Activated CD4-positive, CD25-positive, alpha-beta regulatory T cell (primary cell): ENCODE results near the gene RTL5.

Experiments used
- DNase-seq, 4 experiments: peaks; one replicate each; lab custom pipeline; 2025; lab: John Stamatoyannopoulos, UW

Gene RTL5

DNA sequence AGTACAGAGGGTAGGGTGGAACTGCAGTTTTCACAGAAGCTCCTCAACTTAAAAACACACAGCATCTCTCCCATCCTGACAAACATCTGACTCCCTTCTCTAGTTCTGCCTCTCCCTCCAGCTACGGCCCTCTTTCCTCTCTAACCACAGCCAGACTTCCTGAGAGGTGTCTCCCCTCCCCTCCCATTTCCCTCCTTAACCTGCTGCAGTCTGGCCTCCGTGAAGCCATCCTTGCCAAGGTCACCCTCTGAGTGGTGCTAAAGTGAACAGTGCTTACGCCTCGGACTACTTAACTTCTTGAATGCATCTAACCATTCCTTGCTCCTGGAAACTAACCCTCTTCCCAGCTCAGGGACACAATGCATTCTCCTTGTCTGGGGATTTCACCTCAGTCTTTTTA, 53.3 kb downstream of the RTL5 start:
- no peak for DNase-seq
